Measurements from ENCODE around the gene EMSY. TPM values are rescaled to one million over a fixed set of nuclear protein-coding genes. Genes with fewer than 3 reads are reported as not detected.

Gene EMSY
- total RNA-seq, 1 donor from 2014 or later: 20.9 TPM

- intact Hi-C loops (cut with DNase I): no loop called here
- Histone ChIP-seq H3K4me1 (no peaks in the 10 kb centered on the region), H3K36me3 (no peaks in the 10 kb centered on the region), H3K4me3 (no peak overlapping the region), H3K9me3 (no peaks in the 10 kb centered on the region), H3K27me3 (no peaks in the 10 kb centered on the region), H3K27ac (no peak overlapping the region)
- ATAC-seq (no peak), DNase-seq (no peak)
- TF ChIP-seq CTCF (IDR thresholded peaks at IDR 0.05): no peak
These were observed 19.9 kb upstream of the EMSY start for GRCh38 chr11:76424891-76425290.

GRCh38 chr11:76426660-76427059 lies 18.2 kb upstream of the EMSY start:
- H3K27me3 ChIP-seq: no peaks in the 10 kb centered on the region
- H3K9me3 ChIP-seq: no peaks in the 10 kb centered on the region
- H3K36me3 ChIP-seq: no peaks in the 10 kb centered on the region
- H3K27ac ChIP-seq: no peak overlapping the region
- no peak for TF ChIP-seq CTCF (IDR thresholded peaks at IDR 0.05)
- DNase-seq (no peak), ATAC-seq (no peak)
- H3K4me1 ChIP-seq: no peaks in the 10 kb centered on the region
- intact Hi-C loops (cut with DNase I): no loop called here
- no peak overlapping the region for H3K4me3 ChIP-seq

GRCh38 chr11:76436020-76436419 lies 8.8 kb upstream of the EMSY start:
- H3K4me1 ChIP-seq: no peaks in the 10 kb centered on the region
- no peak overlapping the region for H3K27ac ChIP-seq
- no peaks in the 10 kb centered on the region for H3K27me3 ChIP-seq
- no peaks in the 10 kb centered on the region for H3K36me3 ChIP-seq
- H3K9me3 ChIP-seq: no peaks in the 10 kb centered on the region
- no peak overlapping the region for H3K4me3 ChIP-seq
- intact Hi-C loops (cut with DNase I): no loop called here
- DNase-seq (no peak), ATAC-seq (no peak)
- TF ChIP-seq CTCF (IDR thresholded peaks at IDR 0.05): no peak

GRCh38 chr11:76443268-76443980 lies 1.4 kb upstream of the EMSY start:
- DNase-seq (no peak), ATAC-seq (no peak)
- Histone ChIP-seq H3K4me1 (peaks cover 12% of the 10 kb centered on the region), H3K4me3 (peak overlapping the region; percentile 99), H3K27ac (peak overlapping the region; percentile 95), H3K27me3 (no peaks in the 10 kb centered on the region), H3K36me3 (peaks cover 16% of the 10 kb centered on the region), H3K9me3 (no peaks in the 10 kb centered on the region)
- TF ChIP-seq CTCF (IDR thresholded peaks at IDR 0.05): no peak
- intact Hi-C loops (cut with DNase I): no loop called here

- Histone ChIP-seq H3K27ac (peak overlapping the region; percentile 95), H3K36me3 (peaks cover 22% of the 10 kb centered on the region), H3K9me3 (no peaks in the 10 kb centered on the region), H3K27me3 (no peaks in the 10 kb centered on the region), H3K4me1 (peaks cover 12% of the 10 kb centered on the region), H3K4me3 (peak overlapping the region; percentile 99)
- ATAC-seq: no peak
- intact Hi-C loops (cut with DNase I): no loop called here
- no peak for DNase-seq
- no peak for TF ChIP-seq CTCF (IDR thresholded peaks at IDR 0.05)
These were observed 794 bp upstream of the EMSY start for GRCh38 chr11:76444065-76444383.
